GM19328 (cell line): ENCODE measurements around the gene DCANP1.

ENCODE experiments used
- ATAC-seq: cut with Tn5 transposase; IDR thresholded peaks from one replicate; pipeline ENCODE4 v1.9.1; 2021; ENCODE audit warnings: mild to moderate bottlenecking, moderate library complexity; ENCODE audit not compliant: unreplicated experiment

DCANP1 gene

DNA sequence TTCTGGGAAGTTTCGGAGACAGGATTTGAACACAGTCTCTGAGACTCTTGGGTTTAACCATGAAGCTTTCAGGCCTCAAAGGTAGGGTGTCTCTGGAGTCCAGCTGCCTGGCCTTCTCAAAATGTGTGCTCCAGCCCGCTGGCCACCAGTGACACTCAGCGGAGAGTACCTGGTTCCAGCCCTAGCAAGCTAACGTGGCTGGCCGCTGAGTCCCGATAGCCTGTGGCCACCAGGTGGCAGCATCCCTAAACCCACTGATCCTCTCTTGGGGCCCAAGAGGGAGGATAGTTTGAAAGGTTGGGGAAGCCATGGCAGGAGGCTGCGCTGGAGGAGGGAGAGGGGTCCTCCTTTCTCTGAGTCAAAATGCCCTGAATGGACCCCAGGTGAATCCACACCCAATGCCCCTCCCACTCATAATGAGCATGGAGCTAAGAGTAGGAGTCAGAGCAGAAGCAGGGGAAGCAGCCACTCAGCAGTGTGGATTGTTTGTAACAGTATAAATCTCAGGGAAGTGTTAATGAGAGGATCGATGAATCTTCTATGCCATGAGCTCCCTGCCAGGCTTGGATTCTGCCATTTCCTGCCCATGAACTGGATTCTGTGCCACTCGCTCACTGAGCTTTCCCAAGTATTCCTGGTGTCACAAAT lies 10.4 kb upstream of the DCANP1 start:
- no peak for ATAC-seq

DNA sequence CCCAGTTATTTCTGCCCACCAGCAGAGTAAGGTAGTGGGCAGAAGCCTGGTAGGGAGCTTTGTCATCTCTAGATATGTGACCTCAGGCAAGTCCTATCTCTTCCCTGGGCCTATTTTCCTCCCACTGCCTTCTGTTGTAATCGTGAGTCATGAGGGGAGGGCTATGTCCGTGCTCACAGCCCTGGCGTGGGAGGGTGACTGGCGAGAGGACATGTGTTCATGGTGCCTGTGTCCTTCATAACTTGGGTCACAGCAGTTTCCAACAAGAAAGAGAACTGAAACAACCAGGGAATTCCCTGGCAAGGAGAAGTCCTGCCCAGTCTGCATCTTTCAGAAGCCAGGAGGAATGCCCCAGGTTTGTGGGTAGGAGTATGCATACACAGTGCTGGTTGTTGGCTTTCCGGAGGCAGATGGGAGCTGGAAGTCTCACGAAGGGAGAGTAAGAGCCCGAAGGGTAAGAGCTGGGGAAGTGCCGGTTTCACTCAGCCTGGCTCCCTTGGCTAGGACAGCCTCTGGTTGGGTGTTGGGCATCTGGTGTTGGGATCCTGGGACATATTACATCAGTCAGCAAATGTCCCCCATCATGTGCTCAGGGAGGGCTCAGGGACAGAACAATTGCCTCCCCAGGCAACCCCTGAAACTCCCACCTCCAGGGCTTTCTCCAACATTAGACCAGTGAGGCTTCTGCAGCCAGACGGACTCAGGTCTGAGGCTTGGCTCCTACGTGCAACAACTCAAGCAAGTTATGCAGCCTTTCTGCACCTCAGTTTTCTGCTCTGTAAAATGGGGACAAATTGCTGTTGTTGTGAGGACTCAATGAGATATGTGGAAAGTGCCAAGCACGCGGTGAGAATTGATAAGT lies 9.3 kb upstream of the DCANP1 start:
- no peak for ATAC-seq

DNA sequence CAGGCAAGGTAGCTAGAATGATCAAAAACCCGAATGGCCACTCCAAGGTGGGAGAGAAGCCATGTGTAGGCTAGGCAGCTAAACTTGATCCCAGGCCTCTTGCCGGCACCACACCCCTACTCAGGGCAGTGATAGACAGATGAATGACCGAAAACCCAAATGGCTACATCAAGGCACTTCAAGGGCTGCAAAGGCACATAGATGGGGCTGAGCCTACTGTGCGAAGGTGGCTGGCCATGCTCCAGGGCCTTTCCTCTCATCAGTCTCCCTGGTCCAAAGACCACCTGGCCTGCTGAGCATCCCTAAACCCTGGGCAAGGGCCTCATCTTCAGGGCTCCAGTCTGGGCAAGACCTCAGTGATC lies 8.7 kb upstream of the DCANP1 start:
- no peak for ATAC-seq

DNA sequence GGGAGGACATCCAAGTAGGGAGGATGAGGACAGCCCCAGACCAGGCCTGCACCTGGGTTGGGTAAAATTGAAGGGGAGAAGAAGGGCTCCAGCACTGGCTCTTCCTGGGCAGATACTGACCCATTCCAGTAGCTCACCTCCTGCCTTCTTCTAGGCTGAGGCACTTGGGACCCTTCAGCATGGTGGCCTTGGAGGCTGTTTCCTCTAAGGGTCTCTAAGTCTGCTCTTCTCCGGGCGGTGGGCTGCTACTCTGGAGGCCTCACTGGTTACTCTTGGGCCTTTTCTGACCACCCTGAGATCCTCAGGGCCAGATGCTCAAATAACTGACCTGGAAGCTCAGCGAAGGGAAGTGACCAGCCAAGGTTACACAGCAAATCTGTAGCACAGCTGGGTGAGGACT lies 7.8 kb upstream of the DCANP1 start:
- no peak for ATAC-seq

DNA sequence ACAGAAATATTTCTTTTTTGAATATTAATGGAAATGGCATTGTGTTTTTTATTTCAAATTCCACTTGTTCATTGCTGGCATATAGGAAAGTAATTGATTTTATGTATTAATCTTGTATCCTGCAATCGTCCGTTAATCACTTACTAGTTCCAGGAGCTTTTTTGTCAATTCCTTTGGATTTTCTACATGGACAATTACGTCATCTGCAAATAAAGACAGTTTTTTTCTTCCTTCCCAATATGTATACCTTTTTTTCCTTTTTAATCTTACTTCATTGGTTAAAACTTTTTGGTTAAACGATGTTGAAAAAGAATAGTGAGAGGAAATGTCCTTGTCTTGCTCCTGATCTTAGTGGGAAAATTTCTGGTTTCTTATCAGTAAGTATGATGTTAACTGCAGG lies 6.5 kb upstream of the DCANP1 start:
- ATAC-seq, result no peak

DNA sequence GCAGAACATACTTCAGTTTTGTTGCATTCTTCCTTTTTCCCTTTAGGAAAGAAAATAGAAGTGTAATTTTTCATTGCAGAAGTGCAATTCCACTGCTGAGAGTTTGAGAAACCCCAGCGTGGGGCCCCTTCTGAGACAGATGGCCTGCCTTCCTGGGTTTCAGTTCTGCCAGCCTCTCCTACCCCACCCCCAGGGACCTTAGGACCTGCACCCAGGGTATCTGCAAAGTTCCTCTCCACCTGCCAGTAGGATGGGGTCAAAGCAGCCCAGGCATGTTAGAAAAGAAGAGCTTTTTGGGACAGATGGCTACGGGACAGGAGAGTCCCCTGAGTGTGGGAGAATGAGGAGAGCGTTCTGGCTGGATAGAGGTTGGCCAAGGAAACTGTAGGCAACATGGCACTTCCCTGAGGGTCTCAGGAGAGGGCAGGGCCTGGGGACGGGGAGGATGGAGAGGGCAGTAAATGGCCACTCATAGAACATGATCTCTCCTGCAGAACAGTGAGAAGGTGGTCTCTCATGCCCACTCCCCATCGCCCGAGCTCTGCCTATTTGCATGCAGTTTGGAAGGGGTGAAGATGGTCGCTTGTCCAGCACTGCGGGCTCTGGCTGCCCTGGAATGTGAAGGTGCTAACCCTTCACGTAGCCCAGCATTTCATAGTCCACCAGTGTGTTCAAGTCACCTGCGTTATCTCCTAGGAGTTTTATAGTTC lies 5.3 kb upstream of the DCANP1 start, which contains the start of gene TIFAB:
TIFAB (minus strand) TSS at position 31 of the 710 bp plus-strand sequence. CDS start 2,412 bp downstream, outside the sequence.
- no peak for ATAC-seq

DNA sequence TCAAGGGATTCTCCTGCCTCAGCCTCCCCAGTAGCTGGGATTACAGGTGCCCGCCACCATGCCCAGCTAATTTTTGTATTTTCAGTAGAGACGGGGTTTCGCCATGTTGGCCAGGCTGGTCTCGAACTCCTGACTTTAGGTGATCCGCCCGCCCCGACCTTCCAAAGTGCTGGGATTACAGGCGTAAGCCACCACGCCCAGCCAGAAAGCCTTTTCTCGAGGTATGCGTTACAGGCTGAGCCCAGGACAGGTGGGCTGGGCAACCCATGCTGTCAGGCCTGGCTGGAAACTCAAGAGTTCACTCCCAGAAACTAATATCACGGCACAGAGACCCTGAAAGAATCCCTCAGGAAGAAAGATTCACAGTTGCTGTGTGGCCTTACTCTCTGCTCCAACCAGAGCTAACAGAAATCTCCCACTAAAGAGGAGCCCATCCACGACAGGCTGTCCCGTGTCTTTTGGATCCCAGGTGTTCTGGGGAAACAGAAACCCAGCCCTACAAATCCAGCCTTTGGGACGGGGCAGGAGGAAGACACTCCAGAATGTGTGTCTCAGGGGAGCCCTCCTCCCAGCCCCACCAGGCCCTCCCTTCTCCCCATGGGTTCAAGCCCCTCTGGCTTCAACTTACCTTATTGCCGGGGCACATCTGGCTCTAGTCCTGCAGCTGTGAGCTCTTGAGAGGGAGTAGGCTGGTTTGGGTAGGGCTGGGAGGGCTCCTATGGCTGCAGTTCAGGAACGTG lies 4.6 kb upstream of the DCANP1 start:
- ATAC-seq, result no peak

DNA sequence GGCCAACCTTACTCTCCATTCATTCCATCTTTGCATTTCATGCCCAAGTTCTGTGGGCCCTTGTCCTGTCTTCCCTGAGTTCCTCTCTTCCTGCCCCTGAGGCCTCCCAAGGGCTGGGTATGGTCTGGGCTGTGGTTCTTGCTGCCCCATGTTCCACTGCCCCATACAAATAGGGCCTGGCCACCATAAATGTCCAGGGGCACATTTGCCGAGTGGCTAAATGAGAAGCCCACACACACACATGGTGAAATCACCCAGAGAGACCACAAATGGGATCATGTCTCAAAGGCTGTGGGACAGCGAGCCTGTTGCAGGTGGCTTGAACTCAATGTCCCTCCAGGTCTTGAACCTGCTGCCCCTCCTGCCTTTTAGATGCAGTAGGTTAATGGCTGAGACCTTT lies 3.8 kb upstream of the DCANP1 start:
- no peak for ATAC-seq

DNA sequence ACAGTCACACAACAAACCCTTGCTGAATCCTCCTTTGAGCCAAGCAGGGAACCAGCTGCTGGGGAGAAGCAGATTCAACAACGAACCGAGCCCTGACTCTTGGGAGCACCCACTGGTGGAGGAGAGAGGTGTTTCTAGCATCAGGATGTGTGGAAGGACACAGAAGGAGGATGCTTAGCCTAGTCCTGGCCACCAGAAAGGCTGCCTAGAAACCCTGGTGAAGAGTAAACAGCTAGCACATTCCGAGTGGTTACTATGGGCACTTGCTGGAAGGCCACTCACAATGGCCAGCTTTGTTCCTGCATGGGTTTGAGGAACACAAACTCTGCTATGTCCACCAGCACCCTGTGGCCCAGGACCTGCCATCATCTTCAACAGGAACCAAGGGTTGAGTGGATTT lies 3.2 kb upstream of the DCANP1 start:
- no peak for ATAC-seq

DNA sequence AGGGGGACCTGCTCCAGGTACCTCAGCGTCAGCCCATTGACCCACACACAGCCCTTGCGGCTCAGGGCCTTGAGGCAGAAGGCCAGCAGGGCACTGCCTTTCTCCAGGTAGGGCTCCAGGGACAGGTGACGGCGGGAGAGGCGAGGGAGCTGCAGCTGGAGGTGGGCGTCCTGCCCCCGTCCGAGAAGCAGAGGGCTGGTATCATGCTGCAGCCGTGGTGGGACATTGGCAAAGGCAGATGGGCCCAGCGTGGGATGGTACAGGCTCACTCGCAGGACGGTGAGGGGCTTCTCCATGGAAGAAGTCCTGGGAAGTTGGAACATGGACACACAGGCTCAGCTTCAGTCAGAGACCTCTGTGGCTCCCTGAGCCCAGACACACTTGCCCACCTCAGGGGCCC lies 2.5 kb upstream of the DCANP1 start:
- no peak for ATAC-seq

DNA sequence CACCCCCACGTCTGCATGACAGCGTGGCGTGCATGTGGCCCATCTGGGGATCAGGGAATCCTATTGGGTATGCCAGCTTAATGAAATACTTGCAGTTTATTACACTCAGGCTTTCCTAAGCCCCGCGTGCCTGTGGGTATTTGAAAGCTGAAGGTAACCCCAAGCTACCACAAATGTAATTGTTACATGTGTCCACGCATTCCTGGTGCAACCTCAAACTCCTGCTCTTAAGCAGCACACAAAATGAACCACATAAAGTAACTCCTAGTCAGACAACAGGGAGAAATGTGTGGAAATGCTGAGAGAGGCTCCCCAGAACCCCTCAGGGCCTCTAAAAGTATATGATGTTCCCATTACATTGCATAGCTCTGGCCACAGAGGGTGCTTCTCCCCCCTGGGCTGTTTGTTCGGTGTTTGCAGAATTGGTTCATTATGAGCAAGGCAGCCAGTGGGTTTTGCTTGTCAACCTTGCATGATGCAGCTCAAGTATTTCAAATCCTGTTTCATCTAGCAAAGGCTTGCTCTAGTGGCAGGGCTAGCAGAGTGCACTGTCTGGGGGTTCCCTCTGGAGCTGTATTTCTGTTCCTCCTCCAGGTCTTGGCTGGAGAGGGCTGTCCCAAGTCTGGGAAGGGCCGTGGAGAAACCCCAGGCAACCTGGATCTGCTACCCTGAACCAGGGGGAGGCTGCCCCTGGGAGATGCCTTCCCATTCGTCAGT lies 1.8 kb upstream of the DCANP1 start:
- ATAC-seq, result no peak

DNA sequence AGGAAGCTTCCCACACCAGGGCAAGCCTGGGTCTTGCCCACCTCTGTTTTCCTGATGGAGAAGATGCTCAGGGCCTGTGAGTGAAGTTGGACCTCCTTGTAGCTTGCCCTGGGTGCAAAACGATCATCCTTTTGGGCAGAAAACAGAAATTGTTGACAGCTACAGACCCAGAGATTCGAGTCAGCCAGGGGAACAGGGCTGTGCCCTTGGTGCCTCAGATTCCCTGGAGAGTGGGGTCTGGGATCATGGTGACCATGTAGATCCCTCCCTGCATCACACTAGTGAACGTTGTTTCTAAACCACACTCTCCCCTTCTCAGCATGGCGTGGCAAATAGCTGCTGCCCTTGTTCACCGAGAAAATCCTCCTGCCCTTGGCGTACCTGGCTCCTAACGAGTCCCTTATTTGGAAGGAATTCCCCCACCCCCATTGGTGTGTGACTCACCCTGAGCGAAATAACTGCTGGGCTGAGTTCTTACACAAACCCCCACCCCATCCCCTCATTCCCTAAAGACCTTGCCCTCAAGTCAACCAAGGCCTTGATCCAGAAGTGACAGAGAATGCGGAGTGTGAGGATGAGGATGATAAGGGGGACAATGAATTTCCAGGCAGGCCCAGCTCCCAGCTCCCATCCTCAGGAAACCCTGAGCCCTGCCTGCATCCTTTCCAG lies 1.1 kb upstream of the DCANP1 start:
- ATAC-seq, result no peak

DNA sequence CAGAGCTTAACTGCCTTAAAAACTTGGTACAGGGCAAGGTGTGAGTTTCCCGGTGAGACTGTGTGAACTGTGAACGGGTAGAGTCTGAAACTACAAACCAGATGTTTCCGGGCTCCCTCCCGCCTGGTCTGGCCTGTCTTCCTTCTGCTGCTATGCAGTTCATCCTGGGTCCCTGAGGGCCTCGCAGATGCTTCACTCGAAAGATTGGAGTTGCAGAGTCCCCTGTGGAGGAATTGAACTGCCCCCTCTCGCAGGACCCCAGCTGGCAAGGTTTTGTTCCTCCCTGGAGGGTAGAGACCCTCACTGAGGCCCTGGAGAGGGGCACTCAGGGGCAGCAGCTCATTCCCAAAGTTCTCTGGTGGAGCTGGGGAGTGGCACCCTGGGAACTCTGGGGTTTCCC lies 533 bp downstream of the DCANP1 start:
- ATAC-seq, result no peak

DNA sequence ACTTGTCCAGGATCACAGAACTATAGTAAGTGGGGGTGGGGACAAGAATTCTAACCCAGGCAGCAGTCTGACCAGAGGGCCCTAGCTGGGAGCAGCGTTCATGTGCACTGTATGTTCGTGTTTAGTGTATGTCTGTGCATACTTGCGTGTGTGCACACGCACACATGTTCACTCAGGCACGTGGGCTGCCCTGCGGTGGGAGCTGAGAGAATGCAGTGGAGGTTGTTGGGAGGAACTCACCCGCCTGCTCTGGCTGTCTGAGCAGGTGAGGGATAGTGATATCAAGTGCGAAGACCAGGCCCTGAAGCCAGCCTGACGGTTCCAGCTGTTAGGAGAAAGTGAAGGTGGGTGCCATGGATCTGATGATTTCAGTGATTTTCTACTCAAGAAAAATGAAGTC lies 942 bp downstream of the DCANP1 start:
- no peak for ATAC-seq

DNA sequence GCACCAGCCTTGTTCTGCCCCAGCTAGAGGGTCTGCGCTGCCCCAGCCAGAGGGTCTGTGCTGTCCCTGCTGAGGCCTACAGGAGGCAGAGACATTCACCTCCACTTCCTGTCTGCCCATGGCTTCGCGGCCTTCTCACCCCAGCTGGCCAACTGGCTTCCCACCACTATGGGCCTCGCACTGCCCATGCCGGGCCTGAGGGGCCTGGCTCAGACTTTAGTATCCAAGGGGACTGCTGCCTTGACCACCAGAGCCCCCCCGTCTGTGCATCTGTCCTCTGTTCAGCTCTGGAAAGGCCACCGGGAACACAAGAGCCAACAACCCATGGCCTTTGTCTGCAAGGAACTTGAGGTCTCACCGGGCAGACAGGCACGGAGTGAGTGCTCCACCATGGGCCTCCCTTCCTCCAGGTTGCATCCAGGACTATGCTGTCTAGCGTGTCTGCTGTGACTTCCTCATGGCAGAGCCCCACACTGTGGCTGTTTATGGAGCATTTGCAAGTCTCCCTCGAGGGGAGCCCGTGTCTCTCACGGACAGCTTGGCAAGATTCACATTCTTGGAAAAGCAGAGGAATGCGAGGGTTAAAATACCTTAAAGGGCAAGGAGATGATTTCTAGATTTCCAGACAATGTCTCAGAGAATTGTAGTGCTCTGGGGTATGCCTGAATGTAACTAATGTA lies 1.7 kb downstream of the DCANP1 start:
- ATAC-seq, result no peak

DNA sequence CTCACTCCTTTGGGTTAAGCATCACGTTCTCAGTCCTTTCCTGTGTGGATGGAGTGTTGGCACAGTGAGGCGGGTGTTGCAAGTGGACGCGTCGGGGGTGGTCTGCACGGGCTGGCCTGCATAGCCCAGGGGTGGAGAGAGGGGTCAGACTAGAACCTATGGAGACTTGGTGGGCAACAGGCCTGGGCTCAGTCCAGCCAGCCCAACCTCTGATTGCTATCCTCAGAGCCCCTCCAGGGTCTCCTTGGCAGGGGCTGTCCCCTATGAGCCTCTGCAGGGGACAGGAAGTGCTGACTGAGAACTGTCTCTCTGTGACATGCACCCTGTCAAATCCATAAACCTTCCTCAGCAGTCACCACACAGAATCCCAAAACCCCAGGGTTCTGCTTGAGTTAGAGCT lies 2.3 kb downstream of the DCANP1 start:
- no peak for ATAC-seq

DNA sequence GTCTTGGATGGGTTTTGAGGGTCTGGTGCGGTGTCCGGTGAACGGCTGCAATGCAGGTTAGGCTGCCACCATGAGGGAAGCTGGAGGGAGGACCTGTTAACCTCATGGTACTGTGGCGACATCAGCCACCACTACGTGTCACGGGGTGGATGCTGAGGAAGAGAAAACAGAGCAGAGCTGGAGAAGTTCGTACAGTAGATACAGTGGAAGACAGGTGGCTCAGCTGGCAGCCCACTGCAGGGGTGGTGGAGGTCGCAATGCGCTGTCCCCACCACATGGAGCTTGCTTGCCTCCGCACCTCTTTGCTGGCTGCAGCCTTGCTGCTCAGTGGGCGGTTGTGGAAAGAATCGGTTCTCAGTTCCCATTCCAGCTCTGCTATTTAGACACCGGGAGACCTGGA lies 2.8 kb downstream of the DCANP1 start:
- no peak for ATAC-seq

DNA sequence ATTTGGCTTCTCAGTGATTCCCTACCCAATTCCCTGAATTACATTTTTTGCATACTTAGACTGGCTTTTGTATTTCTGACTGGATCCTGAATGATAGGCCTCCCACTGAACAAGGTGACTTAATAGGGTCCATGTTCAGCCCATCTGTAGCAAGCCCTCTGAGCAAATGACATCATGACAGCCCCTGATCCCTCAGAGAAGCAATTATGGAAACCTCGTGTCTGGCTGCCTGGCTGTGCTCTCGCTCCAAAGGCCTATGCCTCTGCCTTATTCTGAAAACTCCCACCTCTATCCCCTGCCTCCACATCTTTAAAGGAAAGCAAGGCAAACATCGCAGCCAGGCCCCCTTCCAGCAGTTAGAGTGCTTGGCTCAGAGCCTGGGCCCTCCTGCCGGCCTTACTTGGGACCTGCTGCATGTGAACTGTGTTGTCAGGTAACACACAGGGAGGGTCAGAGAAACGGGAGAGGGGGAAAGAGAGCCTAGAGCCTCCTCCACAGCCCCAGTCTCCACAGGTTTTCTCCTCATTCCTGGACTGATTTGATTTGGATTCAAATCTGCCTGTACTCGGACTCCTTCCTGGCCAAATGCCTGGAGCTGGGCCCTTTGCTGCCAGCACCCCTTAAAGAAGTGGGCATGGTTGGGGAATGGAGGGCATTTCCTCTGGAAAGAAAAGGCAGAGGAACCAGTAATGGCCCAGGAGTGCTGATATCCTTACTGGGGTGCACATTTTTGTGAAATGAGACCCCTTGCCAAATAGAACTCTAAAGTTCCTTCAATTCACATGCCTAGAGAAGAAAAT lies 3.8 kb downstream of the DCANP1 start:
- ATAC-seq, result no peak
